ENCODE results near the gene CDH4. TPM values are rescaled to one million over a fixed set of nuclear protein-coding genes. Genes with fewer than 3 reads are reported as not detected.

The CDH4 gene
- total and polyA plus RNA-seq, 10 donors = 0.30 to 20.1 (median 7.7) TPM

DNA sequence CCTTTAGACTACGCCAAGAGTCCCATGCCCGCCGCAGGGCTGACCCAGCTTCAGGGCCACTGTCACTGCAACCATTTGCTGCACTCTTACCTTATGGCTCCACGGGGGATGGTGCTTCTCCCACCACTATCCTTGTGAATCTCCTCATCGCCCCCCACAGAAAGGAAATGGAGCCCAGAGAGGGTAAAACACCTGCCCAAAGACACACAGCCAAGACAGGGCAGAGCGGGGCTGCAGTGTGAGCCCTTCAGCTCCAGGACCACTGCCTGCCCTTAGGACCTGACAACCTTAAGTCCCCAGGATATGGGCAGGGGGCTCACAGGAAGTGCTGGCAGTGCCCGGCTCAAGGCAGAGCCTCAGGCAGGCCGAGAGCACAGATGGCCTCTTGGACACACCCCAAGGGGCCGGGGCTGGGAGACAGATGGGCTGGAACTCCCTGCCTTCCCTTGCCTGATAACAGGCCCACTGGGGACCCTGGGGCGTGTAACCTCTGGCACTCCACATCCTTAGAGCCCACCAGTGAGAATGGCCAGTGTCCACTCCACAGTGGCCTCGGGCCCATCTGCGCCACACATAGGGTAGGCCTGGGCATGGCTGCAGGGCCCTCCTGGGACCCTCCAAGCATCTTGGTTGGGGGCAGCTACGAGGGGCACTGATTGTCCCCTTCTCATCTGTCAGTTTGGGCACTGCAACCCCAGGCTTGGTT is 548.5 kb downstream of the CDH4 start:
- Histone ChIP-seq H3K4me3 (no peak overlapping the region), H3K27ac (no peak overlapping the region), H3K36me3 (no peaks in the 10 kb centered on the region), H3K9me3 (no peaks in the 10 kb centered on the region), H3K27me3 (replicated peaks in 1 of 7) (peaks cover 0 to 68% (median 0%) of the 10 kb centered on the region in 7 donors), H3K4me1 (peaks cover 0 to 9% (median 0%) of the 10 kb centered on the region in 6 donors)
- DNase-seq = peak; percentile 34
- TF ChIP-seq POLR2A (IDR thresholded peaks at IDR 0.05) (no peak), POLR2AphosphoS5 (IDR thresholded peaks at IDR 0.05) (no peak), CTCF (IDR thresholded peaks at IDR 0.05 in 8 of 11, conservative IDR thresholded peaks at IDR 0.05 in 3 of 11) (no peak)
- 63 to 89% (median 80%) methylated on average over 9 to 13 of the region's 13 CpGs for WGBS, 5 donors
- intact Hi-C loops (cut with DNase I; ENCODE audit: low total_unique reads) = no loop called here

DNA sequence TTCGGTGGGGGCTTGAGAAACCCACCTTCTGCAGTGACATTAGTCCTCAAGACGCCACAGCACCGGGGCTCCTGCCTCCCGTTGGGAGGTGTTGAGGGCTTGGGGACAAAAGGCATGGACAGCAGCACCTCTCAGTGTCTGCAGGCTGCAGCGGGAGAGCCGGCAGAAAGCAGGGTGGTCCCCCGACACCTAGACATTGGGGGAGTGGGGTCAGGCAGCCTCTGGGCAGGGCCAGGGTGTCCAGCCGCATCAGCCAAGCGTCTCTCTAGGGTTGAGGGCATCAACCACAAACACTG is 549.0 kb downstream of the CDH4 start:
- H3K4me3 ChIP-seq = no peak overlapping the region
- TF ChIP-seq CTCF (IDR thresholded peaks at IDR 0.05 in 8 of 11, conservative IDR thresholded peaks at IDR 0.05 in 3 of 11) (no peak), POLR2A (IDR thresholded peaks at IDR 0.05) (no peak), POLR2AphosphoS5 (IDR thresholded peaks at IDR 0.05) (no peak)
- H3K4me1 ChIP-seq = peaks cover 0 to 9% (median 0%) of the 10 kb centered on the region in 6 donors
- H3K36me3 ChIP-seq = no peaks in the 10 kb centered on the region
- H3K27me3 ChIP-seq (replicated peaks in 1 of 7) = peaks cover 0 to 67% (median 0%) of the 10 kb centered on the region in 7 donors
- peak; percentile 64 for DNase-seq
- no peaks in the 10 kb centered on the region for H3K9me3 ChIP-seq
- 86 to 97% (median 90%) methylated on average over 9 of the region's 9 CpGs; no CpG with 5 or more reads in 1 of the 5 donors for WGBS, 5 donors
- H3K27ac ChIP-seq = no peak overlapping the region
- intact Hi-C loops (cut with DNase I; ENCODE audit: low total_unique reads) = no loop called here

- no peak for DNase-seq
- WGBS, 5 donors = 42 to 81% (median 73%) methylated on average over 1 to 4 of the region's 4 CpGs
- intact Hi-C loops (cut with DNase I; ENCODE audit: low total_unique reads) = no loop called here
- TF ChIP-seq POLR2A (IDR thresholded peaks at IDR 0.05) (no peak), POLR2AphosphoS5 (IDR thresholded peaks at IDR 0.05) (no peak), CTCF (IDR thresholded peaks at IDR 0.05 in 8 of 11, conservative IDR thresholded peaks at IDR 0.05 in 3 of 11) (no peak)
- peaks cover 0 to 64% (median 0%) of the 10 kb centered on the region in 7 donors for H3K27me3 ChIP-seq (replicated peaks in 1 of 7)
- H3K9me3 ChIP-seq = no peaks in the 10 kb centered on the region
- H3K27ac ChIP-seq = no peak overlapping the region
- H3K4me3 ChIP-seq = no peak overlapping the region
- H3K4me1 ChIP-seq = peaks cover 0 to 9% (median 0%) of the 10 kb centered on the region in 6 donors
- H3K36me3 ChIP-seq = no peaks in the 10 kb centered on the region
Measured at GRCh38 chr20:61801428-61801827, 549.4 kb downstream of the CDH4 start.

DNA sequence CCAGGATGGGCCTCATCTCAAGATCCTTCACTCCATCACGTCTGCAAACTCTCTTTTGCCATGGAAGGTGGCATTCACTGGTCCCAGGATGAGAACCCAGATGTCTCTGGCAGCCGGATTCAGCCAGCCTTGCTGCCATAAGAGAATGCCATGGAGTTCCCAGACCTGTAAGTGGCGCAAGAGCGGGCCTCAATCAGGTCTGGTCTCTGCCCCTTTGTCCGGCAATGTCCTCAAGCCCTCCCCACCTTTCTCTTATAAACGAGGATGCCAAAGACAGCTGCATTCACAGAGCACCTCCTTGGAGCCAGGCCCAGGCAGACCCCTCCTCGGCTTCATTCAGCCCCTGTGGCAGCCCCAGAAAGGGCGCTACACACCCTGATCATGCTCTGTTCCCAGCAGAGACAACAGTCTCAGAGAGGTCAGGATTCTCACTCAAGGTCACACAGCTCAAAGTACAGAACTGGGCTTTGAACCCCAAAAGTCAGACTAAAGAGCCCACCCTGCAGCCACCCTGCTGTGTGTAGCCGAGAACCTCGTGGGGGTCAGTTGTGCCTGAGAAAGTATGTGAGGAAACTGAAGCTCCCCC is 549.9 kb downstream of the CDH4 start:
- intact Hi-C loops (cut with DNase I; ENCODE audit: low total_unique reads) = no loop called here
- no peaks in the 10 kb centered on the region for H3K36me3 ChIP-seq
- H3K4me3 ChIP-seq = no peak overlapping the region
- H3K27me3 ChIP-seq (replicated peaks in 1 of 7) = peaks cover 0 to 64% (median 0%) of the 10 kb centered on the region in 7 donors
- 66 to 81% (median 81%) methylated on average over 10 of the region's 10 CpGs for WGBS, 5 donors
- peak; percentile 37 for DNase-seq
- no peaks in the 10 kb centered on the region for H3K9me3 ChIP-seq
- TF ChIP-seq CTCF (IDR thresholded peaks at IDR 0.05 in 8 of 11, conservative IDR thresholded peaks at IDR 0.05 in 3 of 11) (no peak), POLR2A (IDR thresholded peaks at IDR 0.05) (no peak), POLR2AphosphoS5 (IDR thresholded peaks at IDR 0.05) (no peak)
- H3K27ac ChIP-seq = no peak overlapping the region
- peaks cover 0 to 9% (median 0%) of the 10 kb centered on the region in 6 donors for H3K4me1 ChIP-seq
